Mucosa of descending colon (tissue), 3 donors: ENCODE results near the gene MTMR3. TPM values are rescaled to one million over a fixed set of nuclear protein-coding genes. Genes with fewer than 3 reads are reported as not detected.

Experiments
- ATAC-seq: fragments of 200-7000 bp; cut with Tn5 transposase; one replicate; pipeline ENCODE4 v1.9.1; 2020; ENCODE audit warnings: mild to moderate bottlenecking, moderate library complexity
- DNase-seq, 3 donors: peaks; one replicate each; pipeline ENCODE4 v3.0.0-alpha.2; 2020
- H3K36me3 ChIP-seq: fragments of 200-600 bp; one replicate; pipeline ENCODE4 v1.8.0; 2021; ENCODE audit warnings: low read depth, mild to moderate bottlenecking
- H3K4me1 ChIP-seq: fragments of 200-600 bp; one replicate; pipeline ENCODE4 v1.8.0; 2021; ENCODE audit warnings: low read depth, mild to moderate bottlenecking
- H3K4me3 ChIP-seq: fragments of 200-600 bp; one replicate; pipeline ENCODE4 v1.8.0; 2021; ENCODE audit warnings: mild to moderate bottlenecking
- H3K9me3 ChIP-seq: fragments of 200-600 bp; one replicate; pipeline ENCODE4 v1.8.0; 2021; ENCODE audit warnings: mild to moderate bottlenecking
- CTCF ChIP-seq: fragments of 200-600 bp; IDR thresholded peaks from one replicate; pipeline ENCODE4 v1.8.0; 2022; ENCODE audit warnings: antibody characterized with exemption, mild to moderate bottlenecking
- intact Hi-C, 2 donors: fragments of 100-400 bp; cut with DNase I in 1 of 2; cut with micrococcal nuclease in 1 of 2; formaldehyde crosslinking; loops; one replicate each; pipeline versions ENCODE4 v1.11.0 to v1.11.1; 2022; cut with DNase I, micrococcal nuclease
- total RNA-seq, 3 donors: library from RNA; stranded (reverse); fragmentation: NEBNext Ultra II Directional in 2 of 3; extraction: Animal tissue kit (Norgen Biotek cat#: 25700) in 2 of 3; gene quantifications; one replicate each; pipeline versions ENCODE4 v1.2.1 to v1.2.4, GENCODE V29; 2021 to 2023
- donor health status: DM: no; HTN: no; CAD: no; lungs with moderate emphysema.
- donor health status: DM: no; HTN: no; CAD: no.
- donor health status: DM: no; HTN: yes; CAD: no.

MTMR3 gene
- total RNA-seq, 3 donors from 2014 or later, result 47.7 to 59.8 (median 54.4) TPM

GRCh38 chr22:30043161-30043560, 160.2 kb downstream of the MTMR3 start:
- no peak overlapping the region for H3K4me3 ChIP-seq
- no peaks in the 10 kb centered on the region for H3K9me3 ChIP-seq
- peaks cover under 1% of the 10 kb centered on the region for H3K36me3 ChIP-seq
- intact Hi-C loops, result no loop called here
- ATAC-seq (no peak), DNase-seq (no peak)
- peaks cover 15% of the 10 kb centered on the region for H3K4me1 ChIP-seq
- TF ChIP-seq CTCF, result no peak

GRCh38 chr22:30044369-30044768, 161.4 kb downstream of the MTMR3 start:
- TF ChIP-seq CTCF, result no peak
- H3K9me3 ChIP-seq, result no peaks in the 10 kb centered on the region
- H3K36me3 ChIP-seq, result no peaks in the 10 kb centered on the region
- no peak overlapping the region for H3K4me3 ChIP-seq
- peaks cover 15% of the 10 kb centered on the region for H3K4me1 ChIP-seq
- DNase-seq (peak in 1 of 3 donors; percentile 76), ATAC-seq (peak; percentile 90)
- intact Hi-C loops, result no loop called here

- ATAC-seq, result no peak
- no peak for TF ChIP-seq CTCF
- no peaks in the 10 kb centered on the region for H3K9me3 ChIP-seq
- H3K36me3 ChIP-seq, result no peaks in the 10 kb centered on the region
- intact Hi-C loops, result no loop called here
- no peak for DNase-seq
- H3K4me1 ChIP-seq, result peaks cover 15% of the 10 kb centered on the region
- H3K4me3 ChIP-seq, result no peak overlapping the region
These were observed 162.0 kb downstream of the MTMR3 start for GRCh38 chr22:30044881-30045493.

GRCh38 chr22:30045494-30045887, 162.5 kb downstream of the MTMR3 start:
- DNase-seq (no peak), ATAC-seq (no peak)
- Histone ChIP-seq H3K36me3 (no peaks in the 10 kb centered on the region), H3K9me3 (no peaks in the 10 kb centered on the region), H3K4me1 (peaks cover 15% of the 10 kb centered on the region), H3K4me3 (no peak overlapping the region)
- intact Hi-C loops, result no loop called here
- TF ChIP-seq CTCF, result no peak

- H3K4me3 ChIP-seq, result no peak overlapping the region
- DNase-seq (no peak), ATAC-seq (no peak)
- no peaks in the 10 kb centered on the region for H3K36me3 ChIP-seq
- no peak for TF ChIP-seq CTCF
- intact Hi-C loops, result no loop called here
- peaks cover 15% of the 10 kb centered on the region for H3K4me1 ChIP-seq
- no peaks in the 10 kb centered on the region for H3K9me3 ChIP-seq
These were observed 163.1 kb downstream of the MTMR3 start for GRCh38 chr22:30045901-30046715.
